SK-N-SH treated with all-trans-retinoic acid at 6 μM for 48 hours (cell line): Measurements from ENCODE around the gene PARP2.

Experiments
- ATAC-seq: fragments of 200-7000 bp; cut with Tn5 transposase; 3 replicates; pipeline ENCODE4 v1.9.1; 2020; ENCODE audit warnings: mild to moderate bottlenecking, moderate library complexity
- ARNTL ChIP-seq: fragments of 450-650 bp; formaldehyde crosslinking; IDR thresholded peaks from 2 replicates; pipeline ENCODE4 v1.5.0; 2020; ENCODE audit warnings: low read depth, mild to moderate bottlenecking, moderate library complexity, borderline replicate concordance
- BACH2 ChIP-seq: fragments of 250-450 bp; sonication (Bioruptor Pico); IDR thresholded peaks from 2 replicates; pipeline ENCODE4 v1.9.0; 2021; ENCODE audit warnings: mild to moderate bottlenecking, borderline replicate concordance
- CSDC2 ChIP-seq: fragments of 250-450 bp; sonication (Bioruptor Pico); IDR thresholded peaks from 2 replicates; pipeline ENCODE4 v1.5.0; 2020; ENCODE audit warnings: mild to moderate bottlenecking, moderate library complexity
- ESRRG ChIP-seq: fragments of 250-450 bp; sonication (Bioruptor Pico); IDR thresholded peaks from 2 replicates; pipeline ENCODE4 v1.6.1; 2021; ENCODE audit warnings: mild to moderate bottlenecking
- GLIS3 ChIP-seq: fragments of 250-450 bp; sonication (Bioruptor Pico); IDR thresholded peaks from 2 replicates; pipeline ENCODE4 v1.5.0; 2020; ENCODE audit warnings: mild to moderate bottlenecking, moderate library complexity
- ISL1 ChIP-seq: fragments of 250-450 bp; sonication (Bioruptor Pico); IDR thresholded peaks from 2 replicates; pipeline ENCODE4 v2.1.2; 2022; ENCODE audit warnings: mild to moderate bottlenecking, moderate library complexity
- OSR1 ChIP-seq: fragments of 250-450 bp; sonication (Bioruptor Pico); IDR thresholded peaks from 2 replicates; pipeline ENCODE4 v1.8.0; 2022; ENCODE audit warnings: moderate library complexity, mild to moderate bottlenecking, inconsistent platforms
- PPARA ChIP-seq: fragments of 250-450 bp; sonication (Bioruptor Pico); IDR thresholded peaks from 2 replicates; pipeline ENCODE4 v1.5.0; 2020; ENCODE audit warnings: mild to moderate bottlenecking, borderline replicate concordance
- SNAI2 ChIP-seq: fragments of 250-450 bp; sonication (Bioruptor Pico); IDR thresholded peaks from 2 replicates; pipeline ENCODE4 v1.5.0; 2020; ENCODE audit warnings: mild to moderate bottlenecking, moderate library complexity
- TCF4 ChIP-seq: fragments of 250-450 bp; sonication (Bioruptor Pico); IDR thresholded peaks from 2 replicates; pipeline ENCODE4 v1.8.0; 2021; ENCODE audit warnings: mild to moderate bottlenecking, moderate library complexity, borderline replicate concordance
- TOX ChIP-seq: fragments of 250-450 bp; sonication (Bioruptor Pico); IDR thresholded peaks from 2 replicates; pipeline ENCODE4 v1.8.0; 2021; ENCODE audit warnings: mild to moderate bottlenecking, moderate library complexity, borderline replicate concordance
- ZC3H10 ChIP-seq: fragments of 250-450 bp; sonication (Bioruptor Pico); IDR thresholded peaks from 2 replicates; pipeline ENCODE4 v1.5.1; 2021; ENCODE audit warnings: mild to moderate bottlenecking, moderate library complexity
- ZFP3 ChIP-seq: fragments of 250-450 bp; sonication (Bioruptor Pico); IDR thresholded peaks from 2 replicates; pipeline ENCODE4 v1.5.0; 2020; ENCODE audit warnings: mild to moderate bottlenecking, moderate library complexity
- ZFP30 ChIP-seq: fragments of 450-650 bp; formaldehyde crosslinking; IDR thresholded peaks from 2 replicates; pipeline ENCODE4 v1.5.0; 2022; ENCODE audit warnings: mild to moderate bottlenecking, moderate library complexity
- ZNF565 ChIP-seq: fragments of 450-650 bp; formaldehyde crosslinking; conservative IDR thresholded peaks from 2 replicates; pipeline ENCODE4 v1.5.0; 2020; ENCODE audit warnings: low read depth, mild to moderate bottlenecking, moderate library complexity
- ZNF8 ChIP-seq: fragments of 450-650 bp; formaldehyde crosslinking; IDR thresholded peaks from 2 replicates; pipeline ENCODE4 v1.5.0; 2020; ENCODE audit warnings: mild to moderate bottlenecking, moderate library complexity
- TF ChIP-seq, protein P1 (sequence below): fragments of 250-450 bp; sonication (Bioruptor Pico); IDR thresholded peaks from 2 replicates; pipeline ENCODE4 v1.5.0; 2020; ENCODE audit warnings: mild to moderate bottlenecking, moderate library complexity
- TF ChIP-seq, protein P2 (sequence below): fragments of 250-450 bp; sonication (Bioruptor Pico); IDR thresholded peaks from 2 replicates; pipeline ENCODE4 v1.8.0; 2021; ENCODE audit warnings: low read depth, mild to moderate bottlenecking, moderate library complexity, borderline replicate concordance
- TF ChIP-seq, protein P3 (sequence below): fragments of 250-450 bp; sonication (Bioruptor Pico); IDR thresholded peaks from 2 replicates; pipeline ENCODE4 v1.5.1; 2021; ENCODE audit warnings: mild to moderate bottlenecking, moderate library complexity
- TF ChIP-seq, protein P4 (sequence below): fragments of 250-450 bp; sonication (Bioruptor Pico); IDR thresholded peaks from 2 replicates; pipeline ENCODE4 v1.8.0; 2020; ENCODE audit warnings: mild to moderate bottlenecking, moderate library complexity, borderline replicate concordance

Gene PARP2

DNA sequence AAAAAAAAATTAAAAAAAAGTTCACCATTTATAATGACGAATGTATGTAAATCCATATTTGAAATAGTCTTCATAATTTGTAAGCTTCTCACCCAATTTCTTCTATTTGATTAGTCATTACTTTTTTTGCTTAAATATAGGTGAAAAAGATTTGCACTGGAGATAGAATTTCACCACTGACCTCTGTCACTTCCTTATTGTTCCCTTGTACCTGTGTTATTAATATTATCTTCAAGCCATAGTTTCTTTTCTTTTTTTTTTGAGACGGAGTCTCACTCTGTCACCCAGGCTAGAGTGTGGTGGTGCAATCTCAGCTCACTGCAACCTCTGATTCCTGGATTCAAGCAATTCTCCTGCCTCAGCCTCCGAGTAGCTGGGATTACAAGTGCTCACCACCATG lies 54.1 kb downstream of the PARP2 start (continued):
- TF ChIP-seq, protein P1, sequence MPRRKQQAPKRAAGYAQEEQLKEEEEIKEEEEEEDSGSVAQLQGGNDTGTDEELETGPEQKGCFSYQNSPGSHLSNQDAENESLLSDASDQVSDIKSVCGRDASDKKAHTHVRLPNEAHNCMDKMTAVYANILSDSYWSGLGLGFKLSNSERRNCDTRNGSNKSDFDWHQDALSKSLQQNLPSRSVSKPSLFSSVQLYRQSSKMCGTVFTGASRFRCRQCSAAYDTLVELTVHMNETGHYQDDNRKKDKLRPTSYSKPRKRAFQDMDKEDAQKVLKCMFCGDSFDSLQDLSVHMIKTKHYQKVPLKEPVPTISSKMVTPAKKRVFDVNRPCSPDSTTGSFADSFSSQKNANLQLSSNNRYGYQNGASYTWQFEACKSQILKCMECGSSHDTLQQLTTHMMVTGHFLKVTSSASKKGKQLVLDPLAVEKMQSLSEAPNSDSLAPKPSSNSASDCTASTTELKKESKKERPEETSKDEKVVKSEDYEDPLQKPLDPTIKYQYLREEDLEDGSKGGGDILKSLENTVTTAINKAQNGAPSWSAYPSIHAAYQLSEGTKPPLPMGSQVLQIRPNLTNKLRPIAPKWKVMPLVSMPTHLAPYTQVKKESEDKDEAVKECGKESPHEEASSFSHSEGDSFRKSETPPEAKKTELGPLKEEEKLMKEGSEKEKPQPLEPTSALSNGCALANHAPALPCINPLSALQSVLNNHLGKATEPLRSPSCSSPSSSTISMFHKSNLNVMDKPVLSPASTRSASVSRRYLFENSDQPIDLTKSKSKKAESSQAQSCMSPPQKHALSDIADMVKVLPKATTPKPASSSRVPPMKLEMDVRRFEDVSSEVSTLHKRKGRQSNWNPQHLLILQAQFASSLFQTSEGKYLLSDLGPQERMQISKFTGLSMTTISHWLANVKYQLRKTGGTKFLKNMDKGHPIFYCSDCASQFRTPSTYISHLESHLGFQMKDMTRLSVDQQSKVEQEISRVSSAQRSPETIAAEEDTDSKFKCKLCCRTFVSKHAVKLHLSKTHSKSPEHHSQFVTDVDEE (CRISPR knock-in tag) = no peak
- TF ChIP-seq ARNTL (CRISPR knock-in tag) = no peak

DNA sequence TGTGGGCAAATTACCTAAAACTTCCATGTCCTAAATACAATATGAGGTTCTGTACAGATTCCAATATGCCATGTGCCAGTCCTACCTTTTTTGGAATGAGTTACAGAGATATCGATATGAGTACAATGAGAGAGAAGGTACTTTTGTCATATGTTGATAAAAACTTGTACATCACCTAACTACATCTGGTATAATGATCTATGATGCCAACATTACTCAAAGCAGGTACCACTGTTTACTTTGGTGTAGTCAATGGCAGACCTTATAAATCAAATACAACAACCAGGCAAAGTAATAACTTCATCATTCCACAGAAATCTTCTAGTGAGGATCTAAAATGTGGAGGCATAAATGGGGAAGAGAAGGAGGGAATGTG lies 57.1 kb downstream of the PARP2 start:
- ATAC-seq = no peak
- TF ChIP-seq BACH2 (CRISPR knock-in tag) = no peak
- TF ChIP-seq, protein P2, sequence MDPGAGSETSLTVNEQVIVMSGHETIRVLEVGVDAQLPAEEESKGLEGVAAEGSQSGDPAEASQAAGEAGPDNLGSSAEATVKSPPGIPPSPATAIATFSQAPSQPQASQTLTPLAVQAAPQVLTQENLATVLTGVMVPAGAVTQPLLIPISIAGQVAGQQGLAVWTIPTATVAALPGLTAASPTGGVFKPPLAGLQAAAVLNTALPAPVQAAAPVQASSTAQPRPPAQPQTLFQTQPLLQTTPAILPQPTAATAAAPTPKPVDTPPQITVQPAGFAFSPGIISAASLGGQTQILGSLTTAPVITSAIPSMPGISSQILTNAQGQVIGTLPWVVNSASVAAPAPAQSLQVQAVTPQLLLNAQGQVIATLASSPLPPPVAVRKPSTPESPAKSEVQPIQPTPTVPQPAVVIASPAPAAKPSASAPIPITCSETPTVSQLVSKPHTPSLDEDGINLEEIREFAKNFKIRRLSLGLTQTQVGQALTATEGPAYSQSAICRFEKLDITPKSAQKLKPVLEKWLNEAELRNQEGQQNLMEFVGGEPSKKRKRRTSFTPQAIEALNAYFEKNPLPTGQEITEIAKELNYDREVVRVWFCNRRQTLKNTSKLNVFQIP (CRISPR knock-in tag) = no peak
- no peak for TF ChIP-seq PPARA (CRISPR knock-in tag)
- no peak for TF ChIP-seq ISL1 (CRISPR knock-in tag)
- no peak for TF ChIP-seq ZC3H10
- TF ChIP-seq SNAI2 = no peak
- TF ChIP-seq TCF4 = no peak
- no peak for TF ChIP-seq TOX (CRISPR knock-in tag)
- TF ChIP-seq ZFP3 (CRISPR knock-in tag) = no peak
- no peak for TF ChIP-seq ZNF8 (CRISPR knock-in tag)
- TF ChIP-seq, protein P3, sequence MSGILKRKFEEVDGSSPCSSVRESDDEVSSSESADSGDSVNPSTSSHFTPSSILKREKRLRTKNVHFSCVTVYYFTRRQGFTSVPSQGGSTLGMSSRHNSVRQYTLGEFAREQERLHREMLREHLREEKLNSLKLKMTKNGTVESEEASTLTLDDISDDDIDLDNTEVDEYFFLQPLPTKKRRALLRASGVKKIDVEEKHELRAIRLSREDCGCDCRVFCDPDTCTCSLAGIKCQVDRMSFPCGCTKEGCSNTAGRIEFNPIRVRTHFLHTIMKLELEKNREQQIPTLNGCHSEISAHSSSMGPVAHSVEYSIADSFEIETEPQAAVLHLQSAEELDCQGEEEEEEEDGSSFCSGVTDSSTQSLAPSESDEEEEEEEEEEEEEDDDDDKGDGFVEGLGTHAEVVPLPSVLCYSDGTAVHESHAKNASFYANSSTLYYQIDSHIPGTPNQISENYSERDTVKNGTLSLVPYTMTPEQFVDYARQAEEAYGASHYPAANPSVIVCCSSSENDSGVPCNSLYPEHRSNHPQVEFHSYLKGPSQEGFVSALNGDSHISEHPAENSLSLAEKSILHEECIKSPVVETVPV (CRISPR knock-in tag) = no peak
- TF ChIP-seq ZFP30 (CRISPR knock-in tag) = no peak
- TF ChIP-seq, protein P1 (CRISPR knock-in tag) = no peak
- TF ChIP-seq CSDC2 (CRISPR knock-in tag) = no peak
- no peak for TF ChIP-seq OSR1
- TF ChIP-seq, protein P4, sequence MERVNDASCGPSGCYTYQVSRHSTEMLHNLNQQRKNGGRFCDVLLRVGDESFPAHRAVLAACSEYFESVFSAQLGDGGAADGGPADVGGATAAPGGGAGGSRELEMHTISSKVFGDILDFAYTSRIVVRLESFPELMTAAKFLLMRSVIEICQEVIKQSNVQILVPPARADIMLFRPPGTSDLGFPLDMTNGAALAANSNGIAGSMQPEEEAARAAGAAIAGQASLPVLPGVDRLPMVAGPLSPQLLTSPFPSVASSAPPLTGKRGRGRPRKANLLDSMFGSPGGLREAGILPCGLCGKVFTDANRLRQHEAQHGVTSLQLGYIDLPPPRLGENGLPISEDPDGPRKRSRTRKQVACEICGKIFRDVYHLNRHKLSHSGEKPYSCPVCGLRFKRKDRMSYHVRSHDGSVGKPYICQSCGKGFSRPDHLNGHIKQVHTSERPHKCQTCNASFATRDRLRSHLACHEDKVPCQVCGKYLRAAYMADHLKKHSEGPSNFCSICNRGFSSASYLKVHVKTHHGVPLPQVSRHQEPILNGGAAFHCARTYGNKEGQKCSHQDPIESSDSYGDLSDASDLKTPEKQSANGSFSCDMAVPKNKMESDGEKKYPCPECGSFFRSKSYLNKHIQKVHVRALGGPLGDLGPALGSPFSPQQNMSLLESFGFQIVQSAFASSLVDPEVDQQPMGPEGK (CRISPR knock-in tag) = no peak
- TF ChIP-seq ESRRG (CRISPR knock-in tag) = no peak
- TF ChIP-seq GLIS3 (CRISPR knock-in tag) = no peak
- TF ChIP-seq ZNF565 = no peak
- TF ChIP-seq, all 23 proteins: peak for 0

DNA sequence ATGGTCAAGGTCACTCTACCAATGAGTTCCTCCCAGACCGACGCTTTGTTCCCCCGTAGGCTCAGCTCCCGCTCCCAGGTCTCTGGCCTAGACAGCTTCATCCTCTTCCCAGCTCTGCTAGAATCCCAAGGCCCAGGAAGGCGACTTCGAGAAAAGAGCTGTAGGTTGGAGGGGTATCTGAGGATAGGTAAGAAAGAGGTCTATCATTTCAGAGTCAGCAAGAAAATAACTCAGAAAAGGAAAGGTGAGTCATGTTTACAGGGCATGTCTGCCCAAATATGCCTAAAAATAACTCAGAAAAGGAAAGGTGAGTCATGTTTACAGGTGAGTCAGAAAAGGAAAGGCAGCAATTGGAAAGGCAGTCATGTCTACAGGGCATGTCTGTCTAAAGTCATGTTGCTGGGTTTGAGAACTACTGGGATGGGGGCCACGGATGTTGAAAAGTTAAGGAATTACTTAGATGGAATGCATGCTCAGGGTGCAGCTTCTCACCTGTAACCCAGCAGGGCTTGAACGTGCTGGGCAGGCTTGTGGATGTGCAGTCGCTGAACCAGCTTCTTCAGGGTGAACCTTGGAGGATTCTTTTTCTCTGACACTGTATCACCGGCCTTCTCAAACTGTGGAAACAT lies 57.6 kb downstream of the PARP2 start:
- TF ChIP-seq TOX (CRISPR knock-in tag) = no peak
- ATAC-seq = no peak
